ENCODE data around the gene C6orf136.

C6orf136 gene

GRCh38 chr6:30687659-30688431 lies 40.9 kb downstream of the C6orf136 start:
- DNase-seq = no peak

- no peak for DNase-seq
These were observed 41.6 kb downstream of the C6orf136 start for GRCh38 chr6:30688569-30688968.

GRCh38 chr6:30689022-30689865 lies 42.3 kb downstream of the C6orf136 start:
- no peak for DNase-seq

GRCh38 chr6:30689985-30690384 lies 43.1 kb downstream of the C6orf136 start:
- no peak for DNase-seq

GRCh38 chr6:30690403-30691207 lies 43.7 kb downstream of the C6orf136 start, which contains the start of gene NRM:
TSS of gene NRM (minus strand) at chr6:30690984. CDS start at chr6:30690974, 10 bp downstream.
- peak; percentile 78 for DNase-seq

- DNase-seq = no peak
These were observed 44.4 kb downstream of the C6orf136 start for GRCh38 chr6:30691208-30691847.

- DNase-seq = no peak
These were observed 49.5 kb downstream of the C6orf136 start for GRCh38 chr6:30696432-30696831.

GRCh38 chr6:30700340-30700739 lies 53.4 kb downstream of the C6orf136 start:
- DNase-seq = no peak
